GM21619 (cell line): Measurements from ENCODE around the gene LCLAT1.
"Not testable (repeated sequence)": the region's sequence is repeated elsewhere in the genome, so short reads cannot be mapped to it uniquely, and the experiment has no call there.

Experiments used
- ATAC-seq: cut with Tn5 transposase; IDR thresholded peaks from one replicate; pipeline ENCODE4 v1.9.1; 2021; ENCODE audit not compliant: unreplicated experiment

LCLAT1 gene

GRCh38 chr2:30484995-30485394 lies 37.9 kb downstream of the LCLAT1 start:
- ATAC-seq, result no peak

- no peak for ATAC-seq
Measured at GRCh38 chr2:30486655-30487054, 39.6 kb downstream of the LCLAT1 start.

- no peak for ATAC-seq
Measured at GRCh38 chr2:30487603-30488002, 40.6 kb downstream of the LCLAT1 start.

- ATAC-seq, result no peak
Measured at GRCh38 chr2:30488012-30488659, 41.1 kb downstream of the LCLAT1 start.

- no peak for ATAC-seq
Measured at GRCh38 chr2:30491225-30491624, 44.2 kb downstream of the LCLAT1 start.

GRCh38 chr2:30492185-30492584 lies 45.1 kb downstream of the LCLAT1 start:
- no peak for ATAC-seq

GRCh38 chr2:30492619-30493018 lies 45.6 kb downstream of the LCLAT1 start:
- no peak for ATAC-seq

- no peak for ATAC-seq
Measured at GRCh38 chr2:30493440-30493839, 46.4 kb downstream of the LCLAT1 start.

GRCh38 chr2:30495896-30496295 lies 48.9 kb downstream of the LCLAT1 start:
- ATAC-seq, result not testable (repeated sequence)

GRCh38 chr2:30499681-30500080 lies 52.6 kb downstream of the LCLAT1 start:
- no peak for ATAC-seq

GRCh38 chr2:30500699-30501098 lies 53.7 kb downstream of the LCLAT1 start:
- no peak for ATAC-seq

- no peak for ATAC-seq
Measured at GRCh38 chr2:30502310-30502709, 55.3 kb downstream of the LCLAT1 start.

GRCh38 chr2:30503007-30503694 lies 56.1 kb downstream of the LCLAT1 start:
- ATAC-seq, result no peak

- no peak for ATAC-seq
Measured at GRCh38 chr2:30503695-30504052, 56.6 kb downstream of the LCLAT1 start.

- no peak for ATAC-seq
Measured at GRCh38 chr2:30504731-30505130, 57.7 kb downstream of the LCLAT1 start.

GRCh38 chr2:30505500-30506180 lies 58.6 kb downstream of the LCLAT1 start:
- ATAC-seq, result no peak

- not testable (repeated sequence) for ATAC-seq
Measured at GRCh38 chr2:30507460-30507859, 60.4 kb downstream of the LCLAT1 start.

GRCh38 chr2:30509716-30510115 lies 62.7 kb downstream of the LCLAT1 start:
- ATAC-seq, result no peak

- no peak for ATAC-seq
Measured at GRCh38 chr2:30510409-30510808, 63.4 kb downstream of the LCLAT1 start.

- no peak for ATAC-seq
Measured at GRCh38 chr2:30511122-30512083, 64.4 kb downstream of the LCLAT1 start.

GRCh38 chr2:30512243-30512886 lies 65.3 kb downstream of the LCLAT1 start:
- ATAC-seq, result no peak
